ENCODE results near the gene SBF2.

Gene SBF2

GRCh38 chr11:10310301-10310841, 16.4 kb upstream of the SBF2 start:
- Histone ChIP-seq H3K4me2 (ENCODE audit: low read length) (peak overlapping the region; percentile 93), H3K36me3 (replicated peaks; ENCODE audit: low read depth, low read length) (peaks cover 12% of the 10 kb centered on the region), H3K27me3 (ENCODE audit: low read depth, low read length) (peaks cover 45% of the 10 kb centered on the region), H4K20me1 (ENCODE audit: insufficient read depth, low read length) (no peaks in the 10 kb centered on the region), H3K79me2 (ENCODE audit: low read length) (no peaks in the 10 kb centered on the region), H3K9ac (ENCODE audit: low read length) (no peak overlapping the region; the same call in 1 of the 2 replicates), H2AFZ (ENCODE audit: low read depth, low read length) (no peak overlapping the region), H3K4me3 (ENCODE audit: low read length) (no peak overlapping the region; the same call in 1 of the 2 replicates), H3K9me3 (ENCODE audit: insufficient read depth, low read length) (0 out of 2 replicates have a peak, but pooled peaks cover 4% of the 10 kb centered on the region), H3K27ac (ENCODE audit: low read length) (peak overlapping the region; percentile 44; the same call in 1 of the 2 replicates), H3K4me1 (ENCODE audit: low read length) (peaks cover 52% of the 10 kb centered on the region)
- TF ChIP-seq CTCF (IDR thresholded peaks at IDR 0.05; ENCODE audit: low read depth, low read length) (no peak), EZH2phosphoT487 (IDR thresholded peaks at IDR 0.05; ENCODE audit: low read depth) (no peak)

- no peak overlapping the region; the same call in 1 of the 2 replicates for H3K9ac ChIP-seq (ENCODE audit: low read length)
- peaks cover 46% of the 10 kb centered on the region for H3K4me1 ChIP-seq (ENCODE audit: low read length)
- TF ChIP-seq EZH2phosphoT487 (IDR thresholded peaks at IDR 0.05; ENCODE audit: low read depth) (no peak), CTCF (IDR thresholded peaks at IDR 0.05; ENCODE audit: low read depth, low read length) (no peak)
- peak overlapping the region; percentile 44; the same call in 1 of the 2 replicates for H3K27ac ChIP-seq (ENCODE audit: low read length)
- 0 out of 2 replicates have a peak, but pooled peaks cover 4% of the 10 kb centered on the region for H3K9me3 ChIP-seq (ENCODE audit: insufficient read depth, low read length)
- no peak overlapping the region for H2AFZ ChIP-seq (ENCODE audit: low read depth, low read length)
- no peaks in the 10 kb centered on the region for H4K20me1 ChIP-seq (ENCODE audit: insufficient read depth, low read length)
- H3K36me3 ChIP-seq (replicated peaks; ENCODE audit: low read depth, low read length): peaks cover 12% of the 10 kb centered on the region
- H3K27me3 ChIP-seq (ENCODE audit: low read depth, low read length): peaks cover 54% of the 10 kb centered on the region
- peak overlapping the region; percentile 78; the same call in 1 of the 2 replicates for H3K4me3 ChIP-seq (ENCODE audit: low read length)
- no peaks in the 10 kb centered on the region for H3K79me2 ChIP-seq (ENCODE audit: low read length)
- H3K4me2 ChIP-seq (ENCODE audit: low read length): peak overlapping the region; percentile 93
Observed at GRCh38 chr11:10309163-10310093, 15.4 kb upstream of the SBF2 start.

- Histone ChIP-seq H4K20me1 (ENCODE audit: insufficient read depth, low read length) (no peaks in the 10 kb centered on the region), H3K36me3 (replicated peaks; ENCODE audit: low read depth, low read length) (peaks cover 12% of the 10 kb centered on the region), H3K4me3 (ENCODE audit: low read length) (peak overlapping the region; percentile 78), H3K9me3 (ENCODE audit: insufficient read depth, low read length) (0 out of 2 replicates have a peak, but pooled peaks cover 4% of the 10 kb centered on the region), H3K27ac (ENCODE audit: low read length) (peak overlapping the region; percentile 66), H3K9ac (ENCODE audit: low read length) (peak overlapping the region; percentile 70), H3K4me1 (ENCODE audit: low read length) (peaks cover 46% of the 10 kb centered on the region), H3K79me2 (ENCODE audit: low read length) (no peaks in the 10 kb centered on the region), H2AFZ (ENCODE audit: low read depth, low read length) (peak overlapping the region; percentile 85), H3K4me2 (ENCODE audit: low read length) (peak overlapping the region; percentile 93), H3K27me3 (ENCODE audit: low read depth, low read length) (peaks cover 65% of the 10 kb centered on the region)
- TF ChIP-seq CTCF (IDR thresholded peaks at IDR 0.05; ENCODE audit: low read depth, low read length) (no peak), EZH2phosphoT487 (IDR thresholded peaks at IDR 0.05; ENCODE audit: low read depth) (no peak)
Observed at GRCh38 chr11:10308201-10308954, 14.4 kb upstream of the SBF2 start.
